GM08714 (cell line): Measurements from ENCODE around the gene CYP2E1.
"Not testable (repeated sequence)": the region's sequence is repeated elsewhere in the genome, so short reads cannot be mapped to it uniquely, and the experiment has no call there.

Experiments used
- H3K4me3 ChIP-seq: fragments of 200-500 bp; sonication (Bioruptor generic); 2 replicates; pipeline ENCODE4 v1.5.1; 2014; ENCODE audit warnings: mild to moderate bottlenecking, low read length, inconsistent platforms
- ZNF274 ChIP-seq: IDR thresholded peaks from 2 replicates; pipeline ENCODE4 v1.6.1; 2012; ENCODE audit warnings: mild to moderate bottlenecking, low read depth, low read length

CYP2E1 gene

DNA sequence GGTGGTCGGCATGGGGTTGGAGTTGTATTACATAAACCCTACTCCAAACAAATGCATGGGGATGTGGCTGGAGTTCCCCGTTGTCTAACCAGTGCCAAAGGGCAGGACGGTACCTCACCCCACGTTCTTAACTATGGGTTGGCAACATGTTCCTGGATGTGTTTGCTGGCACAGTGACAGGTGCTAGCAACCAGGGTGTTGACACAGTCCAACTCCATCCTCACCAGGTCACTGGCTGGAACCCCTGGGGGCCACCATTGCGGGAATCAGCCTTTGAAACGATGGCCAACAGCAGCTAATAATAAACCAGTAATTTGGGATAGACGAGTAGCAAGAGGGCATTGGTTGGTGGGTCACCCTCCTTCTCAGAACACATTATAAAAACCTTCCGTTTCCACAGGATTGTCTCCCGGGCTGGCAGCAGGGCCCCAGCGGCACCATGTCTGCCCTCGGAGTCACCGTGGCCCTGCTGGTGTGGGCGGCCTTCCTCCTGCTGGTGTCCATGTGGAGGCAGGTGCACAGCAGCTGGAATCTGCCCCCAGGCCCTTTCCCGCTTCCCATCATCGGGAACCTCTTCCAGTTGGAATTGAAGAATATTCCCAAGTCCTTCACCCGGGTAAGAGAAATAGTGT lies at the start of gene CYP2E1:
Gene CYP2E1 (plus strand): TSS at position 407 of the 632 bp plus-strand sequence. CDS start 33 bp downstream, at position 440.
- no peak within 1 kb of the TSS for H3K4me3 ChIP-seq
- TF ChIP-seq ZNF274, result no peak

DNA sequence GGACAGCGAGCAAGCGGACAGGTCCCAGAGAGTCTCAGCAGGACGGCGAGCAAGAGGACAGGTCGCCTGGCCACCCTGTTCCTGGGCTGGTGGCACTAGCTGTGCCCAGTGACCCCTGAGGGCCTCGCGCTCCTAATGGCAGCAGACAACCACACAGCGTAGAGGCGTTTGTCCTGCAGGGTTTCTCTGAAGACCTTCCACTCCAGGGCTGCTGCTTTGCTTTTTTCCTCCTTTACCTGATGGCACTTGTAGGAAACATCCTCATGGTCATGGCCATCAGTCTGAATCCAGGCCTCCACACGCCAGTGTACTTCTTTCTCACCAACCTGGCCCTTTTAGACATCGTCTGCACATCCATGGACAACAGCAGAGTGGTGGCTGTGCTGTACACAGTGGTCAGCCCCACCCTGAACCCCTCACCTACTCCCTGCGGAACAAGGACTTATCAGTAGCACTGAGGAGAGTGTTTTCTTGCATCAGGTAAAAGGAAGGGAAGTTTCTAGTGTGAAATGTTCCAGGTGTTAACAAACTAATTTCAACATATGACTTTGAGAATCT lies 46.0 kb upstream of the CYP2E1 start:
- no peak overlapping the region for H3K4me3 ChIP-seq
- TF ChIP-seq ZNF274, result no peak

DNA sequence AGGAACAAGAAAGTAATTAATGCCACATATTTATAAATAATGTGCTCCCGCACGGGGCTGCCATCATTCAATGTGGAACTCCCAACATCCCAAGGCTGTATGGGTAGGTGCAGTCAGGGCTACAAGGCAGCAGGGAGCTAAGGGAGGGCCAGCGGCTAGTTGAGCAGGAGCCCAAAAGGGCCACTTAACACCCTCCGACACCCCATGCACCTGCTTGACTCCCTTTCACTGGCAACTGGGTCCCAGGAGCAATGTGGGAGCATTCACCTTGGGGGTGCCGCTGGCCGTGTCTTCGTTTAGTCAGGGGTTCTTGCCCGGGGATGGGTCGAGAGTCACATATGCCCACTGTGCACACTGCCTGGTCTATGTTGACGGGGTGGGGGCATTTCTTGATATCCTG lies 45.5 kb upstream of the CYP2E1 start:
- no peak overlapping the region for H3K4me3 ChIP-seq
- no peak for TF ChIP-seq ZNF274

DNA sequence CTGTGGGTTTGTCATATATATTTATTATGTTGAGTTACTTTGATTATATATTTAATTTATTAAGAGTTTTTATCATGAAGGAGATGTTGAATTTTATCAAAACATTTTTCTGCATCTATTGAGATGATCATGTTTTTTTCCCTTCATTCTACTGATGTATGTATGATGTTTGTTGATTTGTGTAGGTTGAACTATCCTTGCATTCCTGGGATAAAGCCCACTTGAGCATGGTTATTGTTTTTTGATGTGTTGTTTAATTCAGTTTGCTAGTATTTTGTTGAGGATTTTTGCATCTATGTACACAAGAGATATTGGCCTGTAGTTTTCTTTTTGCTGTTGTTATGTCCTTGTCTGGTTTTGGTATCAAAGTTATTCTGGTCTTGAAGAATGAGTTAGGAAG lies 42.3 kb upstream of the CYP2E1 start:
- no peak overlapping the region for H3K4me3 ChIP-seq
- TF ChIP-seq ZNF274, result no peak

DNA sequence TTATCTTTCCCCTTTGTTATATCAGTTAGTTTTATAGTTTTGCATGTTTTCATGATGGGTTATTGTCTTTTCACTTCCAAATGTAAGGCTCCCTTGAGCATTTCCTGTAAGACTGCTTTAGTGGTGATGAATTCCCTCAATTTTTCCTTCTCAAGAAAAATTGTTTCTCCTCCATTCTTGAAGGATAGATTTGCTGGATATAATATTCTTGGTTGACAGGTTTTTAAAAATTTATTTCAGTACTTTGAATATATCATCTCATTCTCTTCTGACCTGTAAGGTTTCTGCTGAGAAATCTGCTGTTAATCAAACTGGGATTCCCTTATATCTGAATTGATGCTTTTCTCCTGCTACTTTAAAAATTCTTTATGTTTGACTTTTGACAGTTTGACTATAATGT lies 40.1 kb upstream of the CYP2E1 start:
- no peak overlapping the region for H3K4me3 ChIP-seq
- no peak for TF ChIP-seq ZNF274

DNA sequence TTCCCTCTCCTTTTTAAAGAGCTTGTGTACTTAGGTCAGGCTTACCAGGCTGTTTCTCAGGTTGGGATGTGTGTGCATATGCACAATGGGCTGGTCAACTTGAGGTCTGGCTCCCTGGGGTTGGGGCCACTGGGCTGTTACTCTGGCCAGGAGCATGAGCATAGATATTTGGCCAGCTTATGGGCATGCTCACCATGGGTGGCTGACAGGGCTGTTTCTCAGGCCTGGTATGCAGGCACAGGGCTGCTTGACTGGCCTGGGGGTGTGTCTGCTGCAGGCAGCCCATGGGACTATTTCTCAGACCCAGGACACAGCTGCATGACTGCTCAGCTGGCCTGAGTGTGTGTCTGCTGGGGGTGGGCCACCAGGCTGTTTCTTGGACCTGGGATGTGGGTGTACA lies 38.8 kb upstream of the CYP2E1 start:
- TF ChIP-seq ZNF274, result no peak
- H3K4me3 ChIP-seq, result no peak overlapping the region

DNA sequence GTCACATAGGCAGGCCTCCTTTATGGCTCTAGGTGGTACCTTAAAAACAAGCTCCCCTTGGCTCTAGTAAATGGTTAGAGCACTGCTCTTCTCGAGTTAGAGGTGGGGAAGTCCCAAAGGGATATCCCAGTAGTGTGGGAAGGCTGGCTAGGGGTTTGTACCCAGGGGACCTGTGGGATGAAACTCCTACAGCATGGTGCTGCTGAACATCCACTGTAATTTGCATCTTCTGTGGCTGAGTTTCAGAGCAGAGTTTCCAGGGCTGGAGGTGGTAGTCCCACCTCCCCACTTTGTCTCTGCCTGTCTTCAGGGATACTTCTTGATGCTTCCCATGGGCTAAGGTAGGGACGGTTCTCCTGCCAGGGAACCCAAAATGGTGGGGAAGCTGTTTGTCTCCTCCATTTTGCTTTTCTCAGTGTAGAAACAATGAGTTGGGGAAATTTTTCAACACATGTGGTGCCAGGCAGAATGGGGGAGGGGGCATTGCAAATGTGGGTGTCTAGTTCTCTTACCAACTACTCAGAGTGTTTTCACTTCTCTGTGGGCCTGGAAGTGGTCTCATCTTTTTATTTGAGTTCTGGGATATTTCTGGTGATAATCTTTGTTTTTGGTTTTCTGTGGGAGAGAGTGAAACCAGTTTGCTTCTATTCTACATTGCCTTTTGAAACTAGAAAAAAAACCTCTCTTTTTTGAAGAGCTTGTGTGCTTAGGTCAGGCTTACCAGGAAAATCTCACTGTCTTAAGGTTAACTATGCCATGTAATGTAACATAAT lies 37.2 kb upstream of the CYP2E1 start:
- no peak for TF ChIP-seq ZNF274
- no peak overlapping the region for H3K4me3 ChIP-seq

DNA sequence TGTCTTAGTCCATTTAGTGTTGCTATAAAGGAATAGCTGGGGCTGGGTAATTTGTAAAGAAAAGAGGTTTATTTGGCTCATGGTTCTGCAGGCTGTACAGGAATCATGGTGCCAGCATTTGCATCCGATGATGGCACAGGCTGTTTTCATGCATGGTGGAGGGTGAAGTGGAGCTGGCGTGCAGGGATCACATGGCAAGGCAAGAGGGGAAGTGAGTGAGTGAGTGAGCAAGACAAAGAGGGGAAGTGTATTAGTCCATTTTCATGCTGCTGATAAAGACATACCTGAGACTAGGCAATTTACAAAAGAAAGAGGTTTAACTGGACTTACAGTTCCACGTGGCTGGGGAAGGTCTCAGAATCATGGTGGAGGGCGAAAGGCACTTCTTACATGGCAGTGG lies 33.6 kb upstream of the CYP2E1 start:
- H3K4me3 ChIP-seq, result not testable (repeated sequence)

DNA sequence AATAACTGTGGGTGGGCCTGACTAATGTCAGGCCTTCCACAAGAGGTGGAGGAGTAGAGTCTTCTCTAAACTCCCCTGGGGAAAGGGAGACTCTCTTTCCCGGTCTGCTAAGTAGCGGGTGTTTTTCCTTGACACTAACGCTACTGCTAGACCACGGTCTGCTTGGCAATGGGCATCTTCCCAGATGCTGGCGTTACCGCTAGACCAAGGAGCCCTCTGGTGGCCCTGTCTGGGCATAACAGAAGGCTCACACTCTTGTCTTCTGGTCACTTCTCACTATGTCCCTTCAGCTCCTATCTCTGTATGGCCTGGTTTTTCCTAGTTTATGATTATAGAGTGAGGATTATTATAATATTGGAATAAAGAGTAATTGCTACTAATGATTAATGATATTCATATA lies 29.8 kb upstream of the CYP2E1 start:
- H3K4me3 ChIP-seq, result not testable (repeated sequence)

DNA sequence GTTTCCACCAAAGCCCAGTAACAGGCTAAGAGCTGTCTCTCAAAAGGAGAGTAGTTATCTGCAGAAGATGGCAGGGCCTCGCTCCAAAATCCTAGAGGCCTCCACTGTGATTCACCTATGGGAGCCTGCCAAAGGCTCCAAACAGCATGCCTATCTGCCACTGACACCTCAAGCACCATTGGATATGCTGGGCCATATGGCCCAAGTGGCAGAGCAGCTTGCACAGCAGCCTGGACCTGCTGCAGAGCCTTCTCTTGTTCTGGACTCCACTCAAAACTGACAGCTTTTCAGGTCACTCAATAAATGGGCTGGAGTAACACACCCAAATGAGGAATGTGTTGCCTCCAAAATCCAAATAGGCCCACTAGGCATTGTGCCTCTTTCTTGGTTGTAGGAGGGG lies 28.0 kb upstream of the CYP2E1 start:
- H3K4me3 ChIP-seq, result not testable (repeated sequence)

DNA sequence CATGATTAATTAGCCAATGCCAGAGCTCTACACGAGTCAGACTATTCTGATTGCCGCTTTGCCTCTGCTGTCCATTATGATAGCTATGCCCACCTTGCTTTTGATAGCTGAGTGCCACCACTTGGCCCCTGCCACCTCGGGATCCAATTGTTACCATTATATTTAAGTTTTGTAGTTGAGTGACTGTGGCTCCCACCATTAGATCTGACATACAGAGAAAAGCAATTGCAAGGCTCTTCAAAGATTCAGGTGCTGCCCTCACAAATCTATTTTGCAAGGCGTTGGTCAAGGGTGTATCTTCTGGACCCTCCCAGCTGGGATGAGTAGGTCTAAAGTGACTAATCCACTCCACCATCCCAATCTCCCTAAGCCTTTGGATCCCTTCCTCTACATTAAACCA lies 26.3 kb upstream of the CYP2E1 start:
- not testable (repeated sequence) for H3K4me3 ChIP-seq

DNA sequence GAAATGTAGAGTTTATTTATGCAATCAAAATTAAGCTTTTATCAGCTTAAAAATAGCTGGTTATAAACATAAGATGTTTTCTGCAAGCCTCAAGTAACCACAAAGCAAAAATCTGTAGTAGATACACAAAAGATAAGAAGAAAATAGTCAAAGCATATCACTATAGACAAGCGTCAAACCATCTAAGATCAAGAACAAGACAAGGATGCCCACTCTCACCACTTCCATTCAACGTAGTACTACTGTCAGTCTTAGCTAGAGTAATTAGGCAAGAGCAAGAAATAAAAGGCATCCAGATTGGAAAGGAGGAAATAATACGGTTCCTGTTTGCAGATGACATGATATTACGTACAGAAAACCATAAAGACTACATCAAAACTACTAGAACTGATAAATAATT lies 17.5 kb upstream of the CYP2E1 start:
- TF ChIP-seq ZNF274, result no peak

DNA sequence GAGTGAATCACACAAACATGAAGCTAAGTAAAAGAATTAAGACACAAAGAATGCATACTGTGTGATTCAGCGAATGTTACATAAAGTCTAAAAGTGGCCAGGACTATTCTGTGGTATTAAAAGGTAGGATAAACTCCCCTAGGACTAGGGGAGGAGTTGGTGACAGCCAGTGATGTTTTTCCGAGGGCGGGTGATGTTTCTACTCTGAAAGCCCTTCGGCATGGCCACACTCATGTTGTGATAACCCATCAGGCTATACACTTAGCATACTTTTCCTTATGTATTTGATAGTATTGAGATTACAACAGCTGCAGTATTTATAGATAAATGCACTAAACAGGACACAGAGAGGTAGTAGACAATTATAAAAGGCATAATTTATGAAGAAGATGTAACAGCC lies 15.8 kb upstream of the CYP2E1 start:
- no peak overlapping the region for H3K4me3 ChIP-seq
- no peak for TF ChIP-seq ZNF274

More for the DNA sequence above, 17.5 kb upstream of the CYP2E1 start:
- H3K4me3 ChIP-seq, result no peak overlapping the region

DNA sequence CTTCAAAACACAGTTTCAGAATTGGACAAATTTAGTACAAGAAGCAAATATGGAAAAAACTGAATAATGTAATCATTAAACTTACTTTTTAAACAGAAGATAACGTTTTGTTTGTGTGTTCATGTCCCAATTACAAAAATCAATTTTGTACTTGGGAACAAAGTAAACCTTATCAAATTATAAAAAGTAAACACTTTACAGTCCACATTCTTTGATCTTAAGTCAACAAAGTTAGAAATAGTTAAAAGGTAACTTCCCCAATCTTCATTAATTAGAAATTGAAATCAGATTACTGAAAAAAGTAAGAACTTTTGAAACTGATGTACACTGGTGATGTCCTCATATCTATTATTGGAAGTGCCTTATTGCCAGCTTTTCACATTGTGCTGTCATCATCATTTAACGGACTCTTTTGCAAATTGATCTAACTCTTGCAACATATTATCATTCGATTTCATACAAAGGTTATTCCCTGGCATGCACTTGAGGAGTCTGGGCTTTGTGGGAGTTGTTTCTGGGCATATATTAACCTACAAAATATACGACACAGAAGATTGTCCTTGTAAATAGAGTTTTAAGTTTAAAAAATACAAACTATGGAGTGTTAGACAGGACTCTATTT lies 15.1 kb upstream of the CYP2E1 start:
- no peak overlapping the region for H3K4me3 ChIP-seq
- TF ChIP-seq ZNF274, result no peak

DNA sequence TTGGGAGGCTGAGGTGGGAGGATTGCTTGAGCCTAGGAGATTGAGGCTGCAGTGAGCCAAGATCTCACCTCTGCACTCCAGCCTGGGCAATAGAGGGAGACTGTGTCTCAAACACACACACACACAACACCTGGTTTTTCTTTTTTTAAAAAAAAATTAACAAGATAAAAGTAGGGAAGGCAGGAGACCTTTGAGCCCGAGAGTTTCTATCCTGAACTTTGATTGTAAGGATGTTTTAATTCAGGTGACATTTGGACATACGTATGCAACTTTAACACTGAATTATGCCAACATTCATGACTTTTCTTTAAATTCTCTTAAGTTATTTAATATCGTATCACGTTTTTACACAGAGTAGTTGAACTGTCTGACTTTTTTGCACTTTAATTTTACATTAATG lies 11.7 kb upstream of the CYP2E1 start:
- no peak overlapping the region for H3K4me3 ChIP-seq
- no peak for TF ChIP-seq ZNF274

DNA sequence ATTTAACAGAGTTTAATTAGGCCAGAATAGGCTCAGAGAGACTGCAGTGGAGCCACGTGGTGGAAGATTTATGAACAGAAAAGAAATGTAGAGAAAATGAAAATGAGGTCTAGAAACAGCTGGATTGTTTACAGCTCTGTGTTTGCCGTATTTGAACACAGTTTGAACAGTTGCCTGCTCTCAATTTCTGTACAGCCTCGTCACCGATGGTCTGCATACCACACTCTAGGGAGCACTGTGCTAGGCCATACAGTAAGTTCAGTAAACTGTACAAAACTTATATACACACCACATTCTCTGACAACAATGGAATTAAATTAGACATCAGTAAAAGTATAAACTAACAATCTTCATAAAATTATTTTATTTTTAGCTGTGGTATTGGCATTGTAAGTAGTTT lies 11.1 kb upstream of the CYP2E1 start:
- H3K4me3 ChIP-seq, result no peak overlapping the region
- no peak for TF ChIP-seq ZNF274

DNA sequence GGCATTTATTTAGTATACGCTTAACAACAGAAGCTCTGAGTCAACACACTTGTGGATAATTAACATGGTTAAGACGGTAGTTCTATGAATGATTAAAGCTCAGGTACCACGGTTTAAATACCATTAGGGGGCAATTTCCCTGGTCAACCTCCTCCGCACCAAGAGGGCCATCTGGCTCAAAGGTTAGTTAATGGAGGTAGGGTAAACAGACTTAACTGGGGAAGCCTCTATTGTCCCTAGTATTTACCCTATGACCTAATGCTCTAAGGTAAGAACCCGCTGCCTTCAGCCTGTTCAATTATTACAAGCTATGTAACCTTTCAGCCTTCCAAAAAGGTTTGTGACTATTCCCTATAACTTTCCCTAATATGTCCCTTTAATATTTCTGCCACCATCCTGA lies 8.6 kb upstream of the CYP2E1 start:
- not testable (repeated sequence) for H3K4me3 ChIP-seq
